K562 (cell line): ENCODE results near the gene CREB5. TPM values are rescaled to one million over a fixed set of nuclear protein-coding genes. Genes with fewer than 3 reads are reported as not detected.

Source experiments
- ATAC-seq: fragments of 200-7000 bp; cut with Tn5 transposase; 3 replicates; pipeline ENCODE4 v1.9.1; 2020; ENCODE audit warnings: moderate library complexity
- BruUV-seq: library from RNA; stranded (reverse); fragments of 400-500 nt; replicated peaks from 2 replicates; lab custom pipeline; 2021; lab: Mats Ljungman, UMichigan
- CTCF ChIA-PET: fragments of 300-600 bp; formaldehyde crosslinking; extraction: SDS; loops from one replicate; lab custom pipeline; 2021; ENCODE audit warnings: low intra/inter-chr PET ratio; lab: Yijun Ruan, JAX
- POLR2A ChIA-PET: fragments of 300-600, 350-650 bp; sonication (Branson Sonifier 250); formaldehyde crosslinking; extraction: SDS; loops from one replicate; lab custom pipeline; 2021; ENCODE audit warnings: antibody characterized with exemption, inconsistent platforms; lab: Yijun Ruan, JAX
- DNase-seq, 4 experiments: peaks; one replicate each; pipeline versions ENCODE4 v3.0.0 to v3.0.0-alpha.2; 2011 to 2018; ENCODE audit warnings: low spot score in 3 of 4, mixed read lengths in 3 of 4; ENCODE audit errors: extremely low read depth in 1 of 4
- FAIRE-seq: peaks from 2 replicates; lab custom pipeline; 2011; peaks lifted over from hg19 to GRCh38; lab: Jason Lieb, UNC
- H2AFZ ChIP-seq: 2 replicates; pipeline ENCODE4 v1.6.0; 2011; ENCODE audit warnings: low read depth, low read length, control low read depth, inconsistent platforms
- H3K27ac ChIP-seq: fragments of 200-600 bp; 3 replicates; pipeline ENCODE4 v1.8.0; 2011; ENCODE audit warnings: low read depth, mild to moderate bottlenecking, control low read depth, inconsistent platforms, low read length, moderate library complexity, mixed read lengths; ENCODE audit errors: extremely low read depth
- H3K27me3 ChIP-seq, 2 experiments: fragments of 300-600 bp in 1 of 2; 2 replicates in 1 of 2; 3 replicates in 1 of 2; pipeline versions ENCODE4 v1.6.0 to v1.8.0; 2011; ENCODE audit warnings: inconsistent platforms in 2 of 2, low read length in 2 of 2, mild to moderate bottlenecking in 1 of 2, mixed read lengths in 1 of 2, moderate library complexity in 1 of 2; ENCODE audit not compliant: control insufficient read depth in 2 of 2, insufficient read depth in 2 of 2
- H3K36me3 ChIP-seq: fragments of 300-600 bp; 3 replicates; pipeline ENCODE4 v1.8.0; 2011; ENCODE audit warnings: mild to moderate bottlenecking, low read length, inconsistent platforms; ENCODE audit not compliant: control insufficient read depth, insufficient read depth
- H3K4me1 ChIP-seq, 2 experiments: fragments of 200-600 bp in 1 of 2; replicated peaks in 1 of 2; 2 replicates in 1 of 2; 3 replicates in 1 of 2; pipeline versions ENCODE4 v1.5.1 to v1.8.0; 2011; ENCODE audit warnings: inconsistent platforms in 2 of 2, low read length in 2 of 2, mild to moderate bottlenecking in 1 of 2, mixed read lengths in 1 of 2, moderate library complexity in 1 of 2; ENCODE audit not compliant: control insufficient read depth in 2 of 2, insufficient read depth in 2 of 2
- H3K4me2 ChIP-seq: 2 replicates; pipeline ENCODE4 v1.6.1; 2011; ENCODE audit warnings: low read length, control low read depth, inconsistent platforms, mixed read lengths; ENCODE audit not compliant: insufficient read depth
- H3K4me3 ChIP-seq: fragments of 200-600 bp; sonication (generic), shearing (Covaris generic); 2 replicates; pipeline ENCODE4 v1.5.1; 2016; ENCODE audit warnings: control low read depth, inconsistent platforms
- H3K79me2 ChIP-seq: fragments of 200-600 bp; 3 replicates; pipeline ENCODE4 v1.8.0; 2011; ENCODE audit warnings: low read length, inconsistent platforms; ENCODE audit not compliant: control insufficient read depth, insufficient read depth
- H3K9ac ChIP-seq, 2 experiments: 2 replicates each; pipeline versions ENCODE4 v1.6.0 to v1.6.1; 2011; ENCODE audit warnings: low read depth in 2 of 2, low read length in 2 of 2, control low read depth in 1 of 2, inconsistent platforms in 1 of 2, mild to moderate bottlenecking in 1 of 2, mixed read lengths in 1 of 2; ENCODE audit not compliant: insufficient read depth in 1 of 2
- H3K9me1 ChIP-seq: one replicate; pipeline ENCODE4 v1.6.0; 2011; ENCODE audit warnings: inconsistent platforms, mild to moderate bottlenecking, low read length, moderate library complexity; ENCODE audit not compliant: control insufficient read depth, insufficient read depth
- H3K9me3 ChIP-seq: replicated peaks from 2 replicates; pipeline ENCODE4 v1.5.1; 2011; ENCODE audit warnings: low read depth, low read length, inconsistent platforms; ENCODE audit not compliant: control insufficient read depth, insufficient read depth
- H4K20me1 ChIP-seq: replicated peaks from 2 replicates; pipeline ENCODE4 v1.6.1; 2011; ENCODE audit warnings: low read length, inconsistent platforms, mixed read lengths; ENCODE audit not compliant: control insufficient read depth, insufficient read depth
- CBX1 ChIP-seq: sonication (generic); IDR thresholded peaks from 2 replicates; pipeline ENCODE4 v1.6.1; 2016; ENCODE audit warnings: antibody characterized with exemption, low read depth, mild to moderate bottlenecking
- ETV6 ChIP-seq, 3 experiments: fragments of 150-350 bp in 1 of 3; sonication (generic) in 1 of 3; formaldehyde crosslinking in 1 of 3; IDR thresholded peaks; 2 replicates each; pipeline versions ENCODE4 v1.6.1 to v1.8.0; 2014 to 2022; ENCODE audit warnings: borderline replicate concordance in 2 of 3, low read depth in 2 of 3, antibody characterized with exemption in 1 of 3, low read length in 1 of 3, mild to moderate bottlenecking in 1 of 3, missing genetic modification reagents in 1 of 3
- GTF2E2 ChIP-seq: fragments of 200-800 bp; sonication (Bioruptor generic); IDR thresholded peaks from 2 replicates; pipeline ENCODE4 v1.6.1; 2016; ENCODE audit warnings: missing genetic modification characterization, missing compliant biosample characterization
- HDAC8 ChIP-seq: fragments of 450-650 bp; IDR thresholded peaks from 2 replicates; pipeline ENCODE4 v1.6.1; 2016; ENCODE audit warnings: mild to moderate bottlenecking, missing genetic modification characterization, moderate library complexity, missing compliant biosample characterization
- HLTF ChIP-seq: fragments of 450-650 bp; IDR thresholded peaks from 2 replicates; pipeline ENCODE4 v1.6.1; 2016
- SMAD3 ChIP-seq: fragments of 450-650 bp; formaldehyde crosslinking; conservative IDR thresholded peaks from 2 replicates; pipeline ENCODE4 v1.4.0; 2020; ENCODE audit warnings: mild to moderate bottlenecking
- SPI1 ChIP-seq: IDR thresholded peaks from 2 replicates; pipeline ENCODE4 v1.6.1; 2011; ENCODE audit warnings: low read depth, low read length, control low read depth, borderline replicate concordance
- STAT5A ChIP-seq: IDR thresholded peaks from 2 replicates; pipeline ENCODE4 v1.6.1; 2012; ENCODE audit warnings: low read length, inconsistent platforms, borderline replicate concordance
- WHSC1 ChIP-seq: IDR thresholded peaks from one replicate; pipeline ENCODE4 v1.6.1; 2012; ENCODE audit warnings: low read length, control low read depth, inconsistent platforms
- ZNF143 ChIP-seq: sonication (generic); formaldehyde crosslinking; IDR thresholded peaks from 2 replicates; pipeline ENCODE4 v1.9.0; 2022; ENCODE audit warnings: mild to moderate bottlenecking, missing genetic modification reagents
- ZNF146 ChIP-seq: IDR thresholded peaks from one replicate; pipeline ENCODE4 v1.6.1; 2018; ENCODE audit warnings: missing compliant biosample characterization; ENCODE audit not compliant: unreplicated experiment
- ZNF584 ChIP-seq: fragments of 200-800 bp; sonication (Bioruptor generic); IDR thresholded peaks from 2 replicates; pipeline ENCODE4 v1.6.1; 2016; ENCODE audit warnings: low read depth, mild to moderate bottlenecking, missing genetic modification characterization, missing compliant biosample characterization
- in situ Hi-C: fragments of 300-500 bp; cut with MboI; formaldehyde crosslinking; loops from 4 replicates; pipeline ENCODE4 v1.15.0; 2018; ENCODE audit warnings: inconsistent platforms, mixed read lengths
- intact Hi-C: fragments of 100-400 bp; cut with micrococcal nuclease; formaldehyde crosslinking; loops from 2 replicates; pipeline ENCODE4 v1.14.2; 2022
- polyA plus RNA-seq, 8 experiments: library from polyadenylated mRNA; depleted of rRNA in 4 of 8; stranded (reverse) in 5 of 8; unstranded in 3 of 8; fragments of >200 nt; fragmentation: Nextera tagmentation in 2 of 8; fragmentation: Illumina TruSeq in 1 of 8; extraction: Ambion mirVana in 2 of 8; extraction: Trizol in 1 of 8; gene quantifications; 2 replicates each; pipeline versions ENCODE4 v1.2.1 to v1.2.3, GENCODE V29; 2011 to 2014; ENCODE audit warnings: inconsistent platforms in 1 of 8, missing spikeins in 1 of 8
- total RNA-seq, 7 experiments: library from RNA; depleted of rRNA in 6 of 7; stranded (reverse); fragments of >200 nt in 6 of 7; fragmentation: Illumina TruSeq in 2 of 7; extraction: Trizol in 2 of 7; gene quantifications; 2 replicates each; pipeline versions ENCODE4 v1.2.1 to v1.2.3, GENCODE V29; 2011 to 2021; ENCODE audit warnings: low replicate concordance in 1 of 7
- TF ChIP-seq, protein P1 (sequence below): sonication (generic); formaldehyde crosslinking; IDR thresholded peaks from 2 replicates; pipeline ENCODE4 v1.8.0; 2022; ENCODE audit warnings: mild to moderate bottlenecking, missing genetic modification reagents
- TF ChIP-seq, protein P2 (sequence below): sonication (generic); formaldehyde crosslinking; IDR thresholded peaks from 2 replicates; pipeline ENCODE4 v1.8.1; 2023; ENCODE audit warnings: mild to moderate bottlenecking, missing genetic modification reagents

The CREB5 gene
- total and polyA plus RNA-seq, 9 of the 15 experiments (the other 6 are each of a cell fraction or from before 2014, with no cell fraction given) = 0.33 to 6.4 (median 1.8) TPM

DNA sequence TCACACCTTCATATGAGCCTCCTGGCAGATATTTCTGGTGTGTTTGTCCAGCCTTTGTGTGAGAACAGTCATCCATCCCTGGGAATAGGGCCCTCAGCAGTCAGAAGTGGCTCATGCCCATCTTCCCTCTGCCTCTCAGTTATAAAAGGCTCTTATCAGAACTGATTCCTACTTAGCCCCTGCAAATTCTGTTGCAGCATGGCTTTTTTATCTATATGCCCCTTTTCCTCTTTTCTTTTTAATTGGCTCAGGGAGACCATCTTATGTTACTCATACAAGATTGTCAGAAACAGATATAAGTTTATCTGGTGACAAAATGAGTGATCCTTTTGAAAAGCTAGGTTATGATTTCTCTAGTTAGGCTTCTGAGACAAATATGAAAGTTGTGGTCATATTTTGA is 194.1 kb downstream of the CREB5 start:
- POLR2A ChIA-PET = no interaction called here

More for the DNA sequence above, 194.1 kb downstream of the CREB5 start:
- DNase-seq (no peak), FAIRE-seq (no peak), ATAC-seq (no peak)
- no peak overlapping the region for H3K4me2 ChIP-seq
- no peaks in the 10 kb centered on the region for H3K79me2 ChIP-seq
- TF ChIP-seq HDAC8 (tag) = no peak
- no peak for TF ChIP-seq ETV6 (IDR thresholded peaks at IDR 0.05; ENCODE audit: borderline replicate concordance in 1 of 2, low read depth in 2 of 2, low read length in 1 of 2)
- TF ChIP-seq ETV6 (CRISPR knock-in tag; IDR thresholded peaks at IDR 0.05; ENCODE audit: borderline replicate concordance) = no peak
- TF ChIP-seq, protein P1, sequence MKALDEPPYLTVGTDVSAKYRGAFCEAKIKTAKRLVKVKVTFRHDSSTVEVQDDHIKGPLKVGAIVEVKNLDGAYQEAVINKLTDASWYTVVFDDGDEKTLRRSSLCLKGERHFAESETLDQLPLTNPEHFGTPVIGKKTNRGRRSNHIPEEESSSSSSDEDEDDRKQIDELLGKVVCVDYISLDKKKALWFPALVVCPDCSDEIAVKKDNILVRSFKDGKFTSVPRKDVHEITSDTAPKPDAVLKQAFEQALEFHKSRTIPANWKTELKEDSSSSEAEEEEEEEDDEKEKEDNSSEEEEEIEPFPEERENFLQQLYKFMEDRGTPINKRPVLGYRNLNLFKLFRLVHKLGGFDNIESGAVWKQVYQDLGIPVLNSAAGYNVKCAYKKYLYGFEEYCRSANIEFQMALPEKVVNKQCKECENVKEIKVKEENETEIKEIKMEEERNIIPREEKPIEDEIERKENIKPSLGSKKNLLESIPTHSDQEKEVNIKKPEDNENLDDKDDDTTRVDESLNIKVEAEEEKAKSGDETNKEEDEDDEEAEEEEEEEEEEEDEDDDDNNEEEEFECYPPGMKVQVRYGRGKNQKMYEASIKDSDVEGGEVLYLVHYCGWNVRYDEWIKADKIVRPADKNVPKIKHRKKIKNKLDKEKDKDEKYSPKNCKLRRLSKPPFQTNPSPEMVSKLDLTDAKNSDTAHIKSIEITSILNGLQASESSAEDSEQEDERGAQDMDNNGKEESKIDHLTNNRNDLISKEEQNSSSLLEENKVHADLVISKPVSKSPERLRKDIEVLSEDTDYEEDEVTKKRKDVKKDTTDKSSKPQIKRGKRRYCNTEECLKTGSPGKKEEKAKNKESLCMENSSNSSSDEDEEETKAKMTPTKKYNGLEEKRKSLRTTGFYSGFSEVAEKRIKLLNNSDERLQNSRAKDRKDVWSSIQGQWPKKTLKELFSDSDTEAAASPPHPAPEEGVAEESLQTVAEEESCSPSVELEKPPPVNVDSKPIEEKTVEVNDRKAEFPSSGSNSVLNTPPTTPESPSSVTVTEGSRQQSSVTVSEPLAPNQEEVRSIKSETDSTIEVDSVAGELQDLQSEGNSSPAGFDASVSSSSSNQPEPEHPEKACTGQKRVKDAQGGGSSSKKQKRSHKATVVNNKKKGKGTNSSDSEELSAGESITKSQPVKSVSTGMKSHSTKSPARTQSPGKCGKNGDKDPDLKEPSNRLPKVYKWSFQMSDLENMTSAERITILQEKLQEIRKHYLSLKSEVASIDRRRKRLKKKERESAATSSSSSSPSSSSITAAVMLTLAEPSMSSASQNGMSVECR (CRISPR knock-in tag) = no peak
- TF ChIP-seq WHSC1 = no peak
- no peak for TF ChIP-seq HLTF
- no peak for TF ChIP-seq CBX1
- no peak for TF ChIP-seq SMAD3 (CRISPR knock-in tag)
- TF ChIP-seq STAT5A = no peak
- no peak for TF ChIP-seq ZNF146 (CRISPR knock-in tag)
- TF ChIP-seq GTF2E2 (tag) = no peak
- no peak for TF ChIP-seq ZNF584 (CRISPR knock-in tag)
- TF ChIP-seq, protein P2, sequence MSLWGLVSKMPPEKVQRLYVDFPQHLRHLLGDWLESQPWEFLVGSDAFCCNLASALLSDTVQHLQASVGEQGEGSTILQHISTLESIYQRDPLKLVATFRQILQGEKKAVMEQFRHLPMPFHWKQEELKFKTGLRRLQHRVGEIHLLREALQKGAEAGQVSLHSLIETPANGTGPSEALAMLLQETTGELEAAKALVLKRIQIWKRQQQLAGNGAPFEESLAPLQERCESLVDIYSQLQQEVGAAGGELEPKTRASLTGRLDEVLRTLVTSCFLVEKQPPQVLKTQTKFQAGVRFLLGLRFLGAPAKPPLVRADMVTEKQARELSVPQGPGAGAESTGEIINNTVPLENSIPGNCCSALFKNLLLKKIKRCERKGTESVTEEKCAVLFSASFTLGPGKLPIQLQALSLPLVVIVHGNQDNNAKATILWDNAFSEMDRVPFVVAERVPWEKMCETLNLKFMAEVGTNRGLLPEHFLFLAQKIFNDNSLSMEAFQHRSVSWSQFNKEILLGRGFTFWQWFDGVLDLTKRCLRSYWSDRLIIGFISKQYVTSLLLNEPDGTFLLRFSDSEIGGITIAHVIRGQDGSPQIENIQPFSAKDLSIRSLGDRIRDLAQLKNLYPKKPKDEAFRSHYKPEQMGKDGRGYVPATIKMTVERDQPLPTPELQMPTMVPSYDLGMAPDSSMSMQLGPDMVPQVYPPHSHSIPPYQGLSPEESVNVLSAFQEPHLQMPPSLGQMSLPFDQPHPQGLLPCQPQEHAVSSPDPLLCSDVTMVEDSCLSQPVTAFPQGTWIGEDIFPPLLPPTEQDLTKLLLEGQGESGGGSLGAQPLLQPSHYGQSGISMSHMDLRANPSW (CRISPR knock-in tag) = no peak
- TF ChIP-seq ZNF143 (CRISPR knock-in tag) = no peak
- no peak for TF ChIP-seq SPI1
- in situ Hi-C loops = no loop called here
- H3K27me3 ChIP-seq = no peaks in the 10 kb centered on the region
- no peak overlapping the region for H3K27ac ChIP-seq
- CTCF ChIA-PET = no interaction called here
- H3K4me3 ChIP-seq = no peak overlapping the region
- H2AFZ ChIP-seq = no peak overlapping the region
- no peaks in the 10 kb centered on the region for H3K9me3 ChIP-seq
- BruUV-seq = no TSS peak
- H3K9ac ChIP-seq = no peak overlapping the region
- H3K36me3 ChIP-seq = no peaks in the 10 kb centered on the region
- H3K4me1 ChIP-seq = no peaks in the 10 kb centered on the region
- intact Hi-C loops = no loop called here
- no peaks in the 10 kb centered on the region for H3K9me1 ChIP-seq
- no peaks in the 10 kb centered on the region for H4K20me1 ChIP-seq
